ENCODE data around the gene CYP24A1. TPM values are rescaled to one million over a fixed set of nuclear protein-coding genes. Genes with fewer than 3 reads are reported as not detected.

CYP24A1 gene
- total RNA-seq, 2 experiments from 2014 or later: not detected

DNA sequence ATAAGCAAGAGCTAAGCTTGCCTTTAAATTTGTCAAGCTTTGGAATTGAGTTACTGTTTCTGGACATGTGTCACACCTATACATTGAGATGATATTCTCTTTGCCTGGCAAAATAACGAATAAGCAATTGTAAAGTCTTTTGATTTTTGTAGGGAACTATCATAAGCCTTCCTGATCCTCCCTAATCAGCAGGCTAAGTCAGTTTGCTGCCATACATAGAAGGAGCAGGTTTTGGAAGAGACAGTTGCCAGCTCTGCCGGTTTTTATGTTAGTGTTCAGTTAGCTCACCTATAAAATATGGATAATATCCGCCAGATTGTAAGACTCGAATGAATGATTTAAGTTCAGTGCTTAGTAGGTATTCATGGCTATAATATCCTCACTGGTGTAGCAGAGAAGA is 69.0 kb downstream of the CYP24A1 start:
- TF ChIP-seq, protein P1, sequence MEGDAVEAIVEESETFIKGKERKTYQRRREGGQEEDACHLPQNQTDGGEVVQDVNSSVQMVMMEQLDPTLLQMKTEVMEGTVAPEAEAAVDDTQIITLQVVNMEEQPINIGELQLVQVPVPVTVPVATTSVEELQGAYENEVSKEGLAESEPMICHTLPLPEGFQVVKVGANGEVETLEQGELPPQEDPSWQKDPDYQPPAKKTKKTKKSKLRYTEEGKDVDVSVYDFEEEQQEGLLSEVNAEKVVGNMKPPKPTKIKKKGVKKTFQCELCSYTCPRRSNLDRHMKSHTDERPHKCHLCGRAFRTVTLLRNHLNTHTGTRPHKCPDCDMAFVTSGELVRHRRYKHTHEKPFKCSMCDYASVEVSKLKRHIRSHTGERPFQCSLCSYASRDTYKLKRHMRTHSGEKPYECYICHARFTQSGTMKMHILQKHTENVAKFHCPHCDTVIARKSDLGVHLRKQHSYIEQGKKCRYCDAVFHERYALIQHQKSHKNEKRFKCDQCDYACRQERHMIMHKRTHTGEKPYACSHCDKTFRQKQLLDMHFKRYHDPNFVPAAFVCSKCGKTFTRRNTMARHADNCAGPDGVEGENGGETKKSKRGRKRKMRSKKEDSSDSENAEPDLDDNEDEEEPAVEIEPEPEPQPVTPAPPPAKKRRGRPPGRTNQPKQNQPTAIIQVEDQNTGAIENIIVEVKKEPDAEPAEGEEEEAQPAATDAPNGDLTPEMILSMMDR (IDR thresholded peaks at IDR 0.05): no peak
- Mint-ChIP-seq H3K27me3 (no peaks in the 10 kb centered on the region), H3K36me3 (ENCODE audit: low read depth) (no peaks in the 10 kb centered on the region), H3K9me3 (no peaks in the 10 kb centered on the region), H3K4me3 (no peak overlapping the region), H3K4me1 (ENCODE audit: low read depth) (no peaks in the 10 kb centered on the region), H3K27ac (no peak overlapping the region)
- CTCF ChIA-PET: interaction anchor here (0.9 to 8.9 kb wide), 17 partner anchors 9 to 543 kb away, joined by 3 to 130 read pairs (median 7); partner anchors contain the start of gene PFDN4
- DNase-seq: no peak
- ATAC-seq: no peak
- POLR2A ChIA-PET: interaction anchor here (0.6 to 1.2 kb wide), 3 partner anchors 18 to 89 kb away, joined by 3 to 4 read pairs (median 3); no protein-coding TSS in a partner anchor
- intact Hi-C loops (cut with micrococcal nuclease): no loop called here

DNA sequence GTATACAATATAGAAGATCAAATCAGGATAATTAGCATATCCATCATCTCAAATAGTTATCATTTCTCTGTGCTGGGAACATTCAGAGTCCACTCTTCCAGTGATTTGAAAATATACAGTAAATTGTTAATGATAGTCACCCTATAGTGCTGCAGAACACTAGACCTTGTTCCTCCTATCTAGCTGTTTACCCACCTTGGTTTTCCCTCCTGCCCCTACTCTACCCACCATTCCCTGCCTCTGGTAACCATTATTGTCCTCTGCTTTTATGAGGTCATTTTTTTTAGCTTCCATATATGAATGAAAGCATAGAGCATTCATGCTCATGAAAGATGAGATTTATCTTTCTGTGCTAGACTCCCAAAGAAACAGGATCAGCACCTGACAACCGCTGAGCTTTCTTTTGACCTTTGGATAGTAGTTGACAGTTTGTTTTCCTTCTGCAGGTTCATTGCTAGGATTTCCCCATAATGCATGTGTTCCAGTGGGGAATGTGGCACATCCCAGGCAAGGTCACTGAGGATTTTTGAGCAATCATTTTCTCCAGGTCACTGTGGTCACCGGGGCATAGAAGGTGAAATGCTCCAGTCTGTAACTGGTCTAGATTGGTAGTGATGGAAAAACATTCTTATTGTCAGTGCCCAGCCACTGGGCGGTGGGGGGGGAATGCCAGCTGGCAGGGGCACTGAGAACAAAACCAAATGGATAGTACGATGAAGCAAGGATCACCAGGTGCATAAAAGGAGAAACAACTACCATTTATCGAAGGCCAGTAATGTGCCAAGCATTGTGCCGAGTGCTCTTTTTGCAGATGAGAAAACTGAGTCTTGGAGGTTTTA is 69.8 kb downstream of the CYP24A1 start:
- Mint-ChIP-seq H3K4me1 (ENCODE audit: low read depth) (no peaks in the 10 kb centered on the region), H3K27ac (no peak overlapping the region), H3K36me3 (ENCODE audit: low read depth) (no peaks in the 10 kb centered on the region), H3K27me3 (no peaks in the 10 kb centered on the region), H3K4me3 (no peak overlapping the region), H3K9me3 (no peaks in the 10 kb centered on the region)
- DNase-seq: no peak
- intact Hi-C loops (cut with micrococcal nuclease): loop anchor here (2.0 kb wide), 1 partner anchor 97 kb away; no protein-coding TSS in a partner anchor
- ChIA-PET CTCF (interaction anchor here (0.6 to 8.9 kb wide), 41 partner anchors 9 to 547 kb away, joined by 3 to 130 read pairs (median 5); partner anchors contain the start of gene PFDN4), POLR2A (interaction anchor here (0.6 to 1.2 kb wide), 3 partner anchors 19 to 90 kb away, joined by 3 to 4 read pairs (median 3); no protein-coding TSS in a partner anchor)
- TF ChIP-seq, protein P1 (IDR thresholded peaks at IDR 0.05): peak; percentile 60
- ATAC-seq: no peak

Other genes with a start within 250 kb of the CYP24A1 start
- under 1 TPM in 1 of 2 experiments, not detected in 1; 0.09 TPM for gene BCAS1, start 103.4 kb downstream of the CYP24A1 start, total RNA-seq
- gene PFDN4, start 34.1 kb upstream of the CYP24A1 start, total RNA-seq: 10 to 100 TPM; 31.1 to 37.4 TPM